Measurements from ENCODE around the gene MORN4.
"Not testable (repeated sequence)": the region's sequence is repeated elsewhere in the genome, so short reads cannot be mapped to it uniquely, and the experiment has no call there.

The MORN4 gene

GRCh38 chr10:97632949-97633884 lies at the start of gene MORN4:
TSS of gene MORN4 (minus strand) at chr10:97633500. CDS start at chr10:97619653, 13,847 bp downstream.
- peak within 1 kb of the TSS; percentile 88 for H3K4me3 ChIP-seq (ENCODE audit: low read depth, low read length)

- no peak overlapping the region for H3K4me3 ChIP-seq (ENCODE audit: low read depth, low read length)
Observed at GRCh38 chr10:97682042-97682441, 48.7 kb upstream of the MORN4 start.

- H3K4me3 ChIP-seq (ENCODE audit: low read depth, low read length): no peak overlapping the region
Observed at GRCh38 chr10:97679594-97679993, 46.3 kb upstream of the MORN4 start.

- no peak overlapping the region for H3K4me3 ChIP-seq (ENCODE audit: low read depth, low read length)
Observed at GRCh38 chr10:97676770-97677581, 43.7 kb upstream of the MORN4 start.

GRCh38 chr10:97675222-97675621 lies 41.9 kb upstream of the MORN4 start:
- no peak overlapping the region for H3K4me3 ChIP-seq (ENCODE audit: low read depth, low read length)

DNA sequence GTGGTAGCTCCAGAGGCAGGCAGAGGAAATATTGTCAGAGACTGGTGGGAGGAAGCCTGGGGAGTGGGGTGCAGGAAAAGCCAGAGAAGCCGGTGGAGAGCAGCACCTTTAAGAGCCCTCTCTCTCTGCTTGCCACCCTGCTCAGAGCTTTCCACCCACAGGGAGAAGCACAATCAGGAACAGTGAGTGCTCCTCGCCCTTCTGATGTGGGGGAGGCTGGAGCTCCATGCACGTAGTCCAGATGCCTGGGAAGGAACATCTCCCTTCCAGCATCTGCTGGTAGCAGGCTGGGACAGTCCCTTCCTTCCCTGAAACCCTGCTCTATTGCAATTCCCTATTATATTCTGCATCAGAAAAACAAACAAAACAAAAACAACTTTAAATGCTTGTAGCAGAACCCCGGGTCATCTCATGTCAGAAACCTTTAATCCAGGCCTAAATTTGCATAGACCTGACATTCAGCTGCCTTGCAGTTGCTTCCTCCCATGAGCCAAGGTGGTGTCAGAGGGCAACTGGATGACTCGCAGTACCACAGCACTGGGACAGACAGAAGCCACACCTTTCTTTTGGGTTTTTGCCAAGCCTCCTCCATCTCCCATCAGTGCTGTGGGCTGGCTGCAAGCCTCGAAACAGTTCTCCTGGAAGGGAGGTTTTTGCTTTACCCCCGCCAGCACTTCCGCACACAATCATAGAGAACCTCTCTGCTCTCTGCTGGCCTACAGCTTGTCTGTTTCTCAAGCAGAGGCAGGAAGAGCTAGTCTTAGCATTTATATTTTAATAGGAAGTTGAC lies 40.6 kb upstream of the MORN4 start:
- no peak overlapping the region for H3K4me3 ChIP-seq (ENCODE audit: low read depth, low read length)

- no peak overlapping the region for H3K4me3 ChIP-seq (ENCODE audit: low read depth, low read length)
Observed at GRCh38 chr10:97669571-97669970, 36.3 kb upstream of the MORN4 start.

GRCh38 chr10:97667463-97667862 lies 34.2 kb upstream of the MORN4 start:
- H3K4me3 ChIP-seq (ENCODE audit: low read depth, low read length): no peak overlapping the region

- no peak overlapping the region for H3K4me3 ChIP-seq (ENCODE audit: low read depth, low read length)
Observed at GRCh38 chr10:97666992-97667391, 33.7 kb upstream of the MORN4 start.

DNA sequence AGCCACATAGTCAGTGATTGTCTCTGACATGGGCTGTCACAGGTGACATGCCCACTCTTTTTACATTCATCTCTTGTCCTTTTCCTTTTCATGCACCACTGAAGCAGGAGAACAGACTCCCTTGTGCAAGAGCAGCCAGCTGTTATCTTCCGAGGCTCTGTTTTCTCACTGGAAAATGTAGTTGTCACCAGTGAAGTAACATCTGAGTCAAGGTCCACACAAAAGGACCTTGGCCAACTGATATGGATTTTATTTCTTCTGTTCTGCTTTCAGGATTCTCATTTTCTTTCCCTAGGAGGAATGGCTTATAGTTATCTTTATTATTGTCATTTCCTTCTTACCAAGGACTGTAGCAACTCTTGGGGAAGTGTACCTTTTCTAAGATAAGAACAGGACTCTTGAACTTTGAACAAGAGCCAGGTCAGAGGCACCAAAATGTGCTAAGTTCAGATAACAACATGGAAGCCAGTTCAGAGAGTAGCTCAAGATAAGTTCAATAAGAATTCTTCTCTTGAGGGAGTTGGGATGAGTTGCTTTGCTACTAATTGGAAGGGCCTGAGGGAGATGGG lies 31.1 kb upstream of the MORN4 start:
- no peak overlapping the region for H3K4me3 ChIP-seq (ENCODE audit: low read depth, low read length)

DNA sequence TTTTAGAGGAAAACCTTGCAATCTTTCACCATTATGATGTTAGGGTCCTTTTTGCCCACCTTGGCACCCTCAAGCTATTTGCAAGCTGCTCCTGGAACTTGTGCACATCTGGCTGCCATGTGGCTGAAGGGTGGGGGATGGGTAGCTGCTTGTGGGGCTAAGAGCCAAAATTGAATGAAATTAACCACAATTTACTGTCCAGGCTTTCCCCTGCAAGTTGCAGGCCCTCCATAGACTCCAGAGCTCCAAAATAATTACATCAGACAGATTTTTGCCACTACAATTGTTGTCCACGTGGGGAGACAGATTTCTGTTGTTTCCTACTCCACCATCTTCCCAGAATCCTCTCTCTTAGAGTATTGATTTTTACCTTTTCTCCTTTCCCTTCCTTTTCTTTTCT lies 26.3 kb upstream of the MORN4 start:
- no peak overlapping the region for H3K4me3 ChIP-seq (ENCODE audit: low read depth, low read length)

GRCh38 chr10:97656777-97657176 lies 23.5 kb upstream of the MORN4 start:
- no peak overlapping the region for H3K4me3 ChIP-seq (ENCODE audit: low read depth, low read length)

GRCh38 chr10:97651773-97652172 lies 18.5 kb upstream of the MORN4 start:
- no peak overlapping the region for H3K4me3 ChIP-seq (ENCODE audit: low read depth, low read length)

- no peak overlapping the region for H3K4me3 ChIP-seq (ENCODE audit: low read depth, low read length)
Observed at GRCh38 chr10:97650726-97651125, 17.4 kb upstream of the MORN4 start.

DNA sequence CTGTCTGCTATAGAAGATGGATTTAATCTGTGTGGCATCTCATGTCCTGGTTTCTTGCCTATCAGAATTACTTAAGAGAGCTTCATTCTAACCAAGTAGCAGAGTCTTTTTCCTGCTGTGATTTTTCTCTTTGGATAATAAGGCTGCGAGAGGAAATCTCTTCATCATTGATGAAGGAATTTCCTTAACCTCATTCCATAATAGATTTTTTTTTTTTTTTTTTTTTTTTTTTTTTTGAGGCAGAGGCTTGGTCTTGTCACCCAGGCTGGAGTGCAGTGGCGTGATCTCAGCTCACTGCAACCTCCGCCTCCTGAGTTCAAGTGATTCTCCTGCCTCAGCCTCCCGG lies 16.1 kb upstream of the MORN4 start:
- not testable (repeated sequence) for H3K4me3 ChIP-seq (ENCODE audit: low read depth, low read length)

DNA sequence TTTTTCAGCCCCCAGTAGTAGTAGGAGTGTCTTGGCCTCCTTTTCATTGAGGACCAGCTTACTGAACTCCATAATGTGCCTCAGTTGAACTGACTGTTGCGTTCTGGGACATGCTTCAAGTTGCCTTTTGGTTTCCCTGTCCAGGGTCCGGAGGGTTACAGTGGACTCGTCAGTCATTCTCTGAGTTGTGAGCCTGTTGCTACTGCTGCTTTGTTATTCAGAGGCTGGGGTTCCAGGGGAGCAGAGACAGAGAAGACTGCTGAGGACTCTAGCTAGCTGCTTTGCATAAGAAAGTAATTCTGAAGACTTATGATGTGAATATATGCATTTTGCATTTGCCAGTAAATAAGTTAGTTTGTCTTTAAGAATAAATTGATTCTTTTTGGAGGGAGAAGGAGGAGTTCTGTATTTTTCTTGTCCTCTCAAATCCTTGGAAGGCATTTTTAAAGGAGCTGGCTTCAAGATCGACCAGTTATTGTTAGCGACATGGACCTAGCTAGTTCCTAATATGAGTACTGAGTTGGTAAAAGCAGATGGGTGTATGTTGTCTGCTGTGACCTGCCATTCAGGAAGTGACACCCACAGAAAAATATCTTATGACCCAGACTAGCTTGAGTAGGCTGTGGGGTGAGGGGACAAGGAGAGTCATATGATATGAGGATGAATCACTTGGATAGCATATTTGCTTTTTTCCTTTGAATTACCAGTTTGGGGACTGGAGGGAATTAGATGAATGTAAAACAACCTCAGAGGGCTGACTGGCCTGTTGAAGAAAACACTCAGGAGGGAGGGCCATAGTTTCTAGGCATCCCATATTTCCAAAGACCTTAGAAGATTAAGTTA lies 15.5 kb upstream of the MORN4 start:
- no peak overlapping the region for H3K4me3 ChIP-seq (ENCODE audit: low read depth, low read length)

- H3K4me3 ChIP-seq (ENCODE audit: low read depth, low read length): no peak overlapping the region
Observed at GRCh38 chr10:97647556-97647955, 14.3 kb upstream of the MORN4 start.

DNA sequence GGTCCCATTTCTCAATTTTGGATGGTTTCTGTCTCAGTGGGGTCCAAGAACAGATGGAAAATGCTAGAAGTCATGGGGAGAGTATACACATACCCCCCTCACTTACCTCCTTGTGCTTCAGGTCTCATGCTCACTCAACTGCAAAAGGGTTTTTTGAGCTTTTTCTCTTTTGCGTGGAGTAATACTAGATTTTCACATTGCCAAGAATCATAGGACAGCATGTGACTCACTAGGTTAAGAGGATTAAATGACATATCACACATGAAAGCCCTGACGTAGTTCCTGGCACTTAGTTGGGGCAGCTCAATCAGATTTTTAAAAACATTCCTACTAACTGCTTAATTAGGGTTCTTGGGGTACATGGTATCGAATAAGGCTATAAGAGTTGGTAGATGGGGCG lies 11.6 kb upstream of the MORN4 start:
- H3K4me3 ChIP-seq (ENCODE audit: low read depth, low read length): no peak overlapping the region

GRCh38 chr10:97643441-97643985 lies 10.2 kb upstream of the MORN4 start:
- no peak overlapping the region for H3K4me3 ChIP-seq (ENCODE audit: low read depth, low read length)
